DOHH2 (cell line): ENCODE measurements around the gene CROCC.

Source experiments
- H3F3A ChIP-seq: fragments of 200-600 bp; sonication (generic), shearing (Covaris generic); 2 replicates; pipeline ENCODE4 v1.6.0; 2016; ENCODE audit warnings: antibody characterized with exemption, mild to moderate bottlenecking; ENCODE audit not compliant: control insufficient read depth, insufficient read depth
- H3K27ac ChIP-seq: fragments of 200-600 bp; sonication (generic); 2 replicates; pipeline ENCODE4 v1.5.1; 2014; ENCODE audit warnings: low read depth, mild to moderate bottlenecking, low read length, moderate library complexity
- H3K27me3 ChIP-seq: fragments of 200-600 bp; sonication (generic); 2 replicates; pipeline ENCODE4 v1.6.1; 2014; ENCODE audit warnings: mild to moderate bottlenecking, low read length, mixed read lengths; ENCODE audit not compliant: control insufficient read depth
- H3K36me3 ChIP-seq: fragments of 200-600 bp; sonication (generic); 2 replicates; pipeline ENCODE4 v1.6.1; 2014; ENCODE audit warnings: mild to moderate bottlenecking, low read length, moderate library complexity, mixed read lengths; ENCODE audit not compliant: control insufficient read depth
- H3K4me1 ChIP-seq: fragments of 200-600 bp; sonication (generic); 2 replicates; pipeline ENCODE4 v1.6.1; 2014; ENCODE audit warnings: mild to moderate bottlenecking, low read length, mixed read lengths; ENCODE audit not compliant: control insufficient read depth
- H3K4me2 ChIP-seq: fragments of 200-600 bp; sonication (generic); 2 replicates; pipeline ENCODE4 v1.6.0; 2014; ENCODE audit warnings: mild to moderate bottlenecking, low read length, moderate library complexity
- H3K4me3 ChIP-seq: fragments of 200-600 bp; sonication (generic); 2 replicates; pipeline ENCODE4 v1.5.1; 2014; ENCODE audit warnings: mild to moderate bottlenecking, low read length, mixed read lengths
- H3K79me2 ChIP-seq: fragments of 200-600 bp; sonication (generic); 2 replicates; pipeline ENCODE4 v1.6.1; 2014; ENCODE audit warnings: mild to moderate bottlenecking, low read length, mixed read lengths; ENCODE audit not compliant: control insufficient read depth
- H3K9me2 ChIP-seq: fragments of 200-600 bp; sonication (generic); replicated peaks from 2 replicates; pipeline ENCODE4 v1.6.1; 2014; ENCODE audit warnings: mild to moderate bottlenecking, low read length, mixed read lengths; ENCODE audit not compliant: control insufficient read depth
- H3K9me3 ChIP-seq: fragments of 200-600 bp; sonication (generic); 2 replicates; pipeline ENCODE4 v1.6.1; 2014; ENCODE audit warnings: antibody characterized with exemption, low read length, mixed read lengths; ENCODE audit not compliant: control insufficient read depth, insufficient read depth
- H4K20me1 ChIP-seq: fragments of 200-600 bp; sonication (generic); 2 replicates; pipeline ENCODE4 v1.6.0; 2014; ENCODE audit warnings: low read depth, mild to moderate bottlenecking, antibody characterized with exemption, low read length, moderate library complexity; ENCODE audit not compliant: control insufficient read depth, insufficient read depth
- CTCF ChIP-seq: fragments of 200-600 bp; sonication (generic); IDR thresholded peaks from one replicate; pipeline ENCODE4 v1.5.1; 2014; ENCODE audit warnings: antibody characterized with exemption, mild to moderate bottlenecking, low read depth, low read length; ENCODE audit not compliant: poor library complexity, severe bottlenecking
- EZH2phosphoT487 ChIP-seq: fragments of 200-600 bp; sonication (generic); IDR thresholded peaks from 2 replicates; pipeline ENCODE4 v1.6.1; 2017; ENCODE audit warnings: borderline replicate concordance, mild to moderate bottlenecking, antibody characterized with exemption, low read length, moderate library complexity, mixed read lengths

The CROCC gene

GRCh38 chr1:17012775-17013490 is 91.2 kb downstream of the CROCC start:
- Histone ChIP-seq H3F3A (no peaks in the 10 kb centered on the region), H3K9me3 (no peaks in the 10 kb centered on the region), H3K9me2 (no peaks in the 10 kb centered on the region), H3K4me2 (no peak overlapping the region), H4K20me1 (peaks cover 8% of the 10 kb centered on the region; the same call in 1 of the 2 replicates), H3K4me1 (peaks cover 26% of the 10 kb centered on the region), H3K79me2 (no peaks in the 10 kb centered on the region), H3K27me3 (no peaks in the 10 kb centered on the region), H3K4me3 (no peak overlapping the region), H3K36me3 (no peaks in the 10 kb centered on the region; the same call in 1 of the 2 replicates), H3K27ac (no peak overlapping the region)
- TF ChIP-seq EZH2phosphoT487 (no peak), CTCF (no peak)

GRCh38 chr1:17013491-17014320 is 92.0 kb downstream of the CROCC start:
- H3K4me1 ChIP-seq: peaks cover 26% of the 10 kb centered on the region
- H3K27ac ChIP-seq: no peak overlapping the region

More at GRCh38 chr1:17013491-17014320, 92.0 kb downstream of the CROCC start:
- H4K20me1 ChIP-seq: peaks cover 8% of the 10 kb centered on the region; the same call in 1 of the 2 replicates
- H3K4me2 ChIP-seq: no peak overlapping the region
- H3K4me3 ChIP-seq: no peak overlapping the region
- H3K27me3 ChIP-seq: no peaks in the 10 kb centered on the region
- no peaks in the 10 kb centered on the region for H3K79me2 ChIP-seq
- H3F3A ChIP-seq: peaks cover 2% of the 10 kb centered on the region; the same call in 1 of the 2 replicates
- no peaks in the 10 kb centered on the region for H3K9me3 ChIP-seq
- H3K9me2 ChIP-seq: no peaks in the 10 kb centered on the region
- H3K36me3 ChIP-seq: peaks cover 5% of the 10 kb centered on the region
- TF ChIP-seq EZH2phosphoT487 (no peak), CTCF (no peak)
